ENCODE data around the gene CARD10. TPM values are rescaled to one million over a fixed set of nuclear protein-coding genes. Genes with fewer than 3 reads are reported as not detected.

The CARD10 gene
- total RNA-seq, 2 donors from 2014 or later, result 17.4 to 28.7 TPM

DNA sequence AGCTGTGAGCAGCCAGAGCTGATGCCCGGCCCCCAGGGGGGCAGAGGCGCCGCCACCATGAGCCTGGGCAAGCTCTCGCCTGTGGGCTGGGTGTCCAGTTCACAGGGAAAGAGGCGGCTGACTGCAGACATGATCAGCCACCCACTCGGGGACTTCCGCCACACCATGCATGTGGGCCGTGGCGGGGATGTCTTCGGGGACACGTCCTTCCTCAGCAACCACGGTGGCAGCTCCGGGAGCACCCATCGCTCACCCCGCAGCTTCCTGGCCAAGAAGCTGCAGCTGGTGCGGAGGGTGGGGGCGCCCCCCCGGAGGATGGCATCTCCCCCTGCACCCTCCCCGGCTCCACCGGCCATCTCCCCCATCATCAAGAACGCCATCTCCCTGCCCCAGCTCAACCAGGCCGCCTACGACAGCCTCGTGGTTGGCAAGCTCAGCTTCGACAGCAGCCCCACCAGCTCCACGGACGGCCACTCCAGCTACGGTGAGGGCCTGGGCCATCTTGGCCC lies 47.2 kb upstream of the CARD10 start:
- intact Hi-C loops (cut with DNase I), result no loop called here

DNA sequence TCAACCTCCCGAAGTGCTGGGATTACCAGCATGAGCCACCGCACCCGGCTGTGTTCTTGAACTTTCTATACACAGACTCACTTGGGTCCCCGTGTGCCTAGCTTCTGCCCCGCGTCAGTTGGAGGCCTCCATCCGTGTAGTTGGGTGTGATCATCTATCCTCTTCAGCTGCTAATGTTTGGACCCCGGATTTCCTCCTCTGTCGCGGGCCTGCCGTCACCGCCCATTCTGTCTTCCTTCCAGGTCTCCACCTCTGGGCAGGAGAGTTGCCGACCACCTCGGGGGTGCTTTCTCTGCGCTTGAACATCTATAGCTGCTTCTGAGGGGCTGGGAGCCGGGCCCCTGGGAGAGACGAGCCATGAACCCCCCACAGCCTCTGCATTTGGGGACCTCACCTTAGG lies 46.6 kb upstream of the CARD10 start:
- 28 to 38% methylated on average over 14 to 17 of the region's 17 CpGs for WGBS, 2 donors
- no peak for DNase-seq
- peaks cover 0 to 10% of the 10 kb centered on the region in 2 donors for H3K36me3 ChIP-seq (replicated peaks in 1 of 2; ENCODE audit: insufficient read depth in 1 of 2, low read depth in 2 of 2)
- no peak overlapping the region for H3K4me3 ChIP-seq
- H3K4me1 ChIP-seq, result peaks cover 90% of the 10 kb centered on the region
- H3K27me3 ChIP-seq, result no peaks in the 10 kb centered on the region
- ATAC-seq, result no peak
- H3K27ac ChIP-seq, result peak overlapping the region; percentile 99 to 100 (median 99)
- H3K9me3 ChIP-seq, result no peaks in the 10 kb centered on the region
- intact Hi-C loops (cut with DNase I), result no loop called here
- TF ChIP-seq POLR2A (IDR thresholded peaks at IDR 0.05), result no peak
- TF ChIP-seq, protein P1, sequence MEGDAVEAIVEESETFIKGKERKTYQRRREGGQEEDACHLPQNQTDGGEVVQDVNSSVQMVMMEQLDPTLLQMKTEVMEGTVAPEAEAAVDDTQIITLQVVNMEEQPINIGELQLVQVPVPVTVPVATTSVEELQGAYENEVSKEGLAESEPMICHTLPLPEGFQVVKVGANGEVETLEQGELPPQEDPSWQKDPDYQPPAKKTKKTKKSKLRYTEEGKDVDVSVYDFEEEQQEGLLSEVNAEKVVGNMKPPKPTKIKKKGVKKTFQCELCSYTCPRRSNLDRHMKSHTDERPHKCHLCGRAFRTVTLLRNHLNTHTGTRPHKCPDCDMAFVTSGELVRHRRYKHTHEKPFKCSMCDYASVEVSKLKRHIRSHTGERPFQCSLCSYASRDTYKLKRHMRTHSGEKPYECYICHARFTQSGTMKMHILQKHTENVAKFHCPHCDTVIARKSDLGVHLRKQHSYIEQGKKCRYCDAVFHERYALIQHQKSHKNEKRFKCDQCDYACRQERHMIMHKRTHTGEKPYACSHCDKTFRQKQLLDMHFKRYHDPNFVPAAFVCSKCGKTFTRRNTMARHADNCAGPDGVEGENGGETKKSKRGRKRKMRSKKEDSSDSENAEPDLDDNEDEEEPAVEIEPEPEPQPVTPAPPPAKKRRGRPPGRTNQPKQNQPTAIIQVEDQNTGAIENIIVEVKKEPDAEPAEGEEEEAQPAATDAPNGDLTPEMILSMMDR (IDR thresholded peaks at IDR 0.05), result no peak

More for the DNA sequence above, 47.2 kb upstream of the CARD10 start:
- Histone ChIP-seq H3K4me1 (peaks cover 95% of the 10 kb centered on the region), H3K27ac (peak overlapping the region; percentile 99 to 100 (median 99)), H3K9me3 (no peaks in the 10 kb centered on the region), H3K36me3 (replicated peaks in 1 of 2; ENCODE audit: insufficient read depth in 1 of 2, low read depth in 2 of 2) (peaks cover 0 to 10% of the 10 kb centered on the region in 2 donors), H3K4me3 (no peak overlapping the region), H3K27me3 (no peaks in the 10 kb centered on the region)
- 20 to 23% methylated on average over 1 to 27 of the region's 28 CpGs for WGBS, 2 donors
- ATAC-seq (no peak), DNase-seq (peak in 1 of 4 donors; percentile 35)
- TF ChIP-seq, protein P1 (IDR thresholded peaks at IDR 0.05), result no peak

DNA sequence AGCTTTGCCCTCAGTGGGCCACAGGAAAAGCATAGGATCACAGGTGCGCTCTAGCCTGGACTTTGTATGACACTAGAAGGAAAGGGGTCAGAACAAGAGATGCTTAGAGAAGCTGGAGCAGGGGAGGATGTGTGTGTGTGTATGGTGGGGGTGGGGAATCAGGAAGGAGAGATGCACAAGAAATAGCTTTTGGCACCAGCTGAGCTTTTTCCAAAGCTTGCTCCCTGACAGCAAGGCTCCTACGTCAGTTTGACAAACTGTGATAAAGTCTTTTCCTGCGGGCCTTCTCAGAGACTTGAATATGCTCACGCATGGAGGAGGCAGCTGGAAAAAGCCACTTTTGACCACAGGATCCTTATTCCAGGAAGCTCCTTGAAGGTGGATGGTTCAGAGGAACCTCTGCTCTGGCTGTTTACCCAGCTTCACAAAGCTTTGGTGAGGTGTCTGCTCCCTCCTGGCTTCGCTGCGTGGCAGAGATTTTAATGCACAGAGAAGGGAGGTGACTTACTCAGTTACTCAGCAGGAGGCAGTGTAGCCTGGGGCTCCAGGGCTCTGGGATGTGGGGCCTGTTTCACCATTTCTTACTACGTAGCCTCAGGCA lies 45.0 kb upstream of the CARD10 start:
- 19 to 21% methylated on average over 7 of the region's 7 CpGs for WGBS, 2 donors
- no peaks in the 10 kb centered on the region for H3K27me3 ChIP-seq
- peak overlapping the region; percentile 96 to 100 (median 99) for H3K27ac ChIP-seq
- no peaks in the 10 kb centered on the region for H3K9me3 ChIP-seq
- ATAC-seq, result no peak
- H3K4me1 ChIP-seq, result peaks cover 82% of the 10 kb centered on the region
- intact Hi-C loops (cut with DNase I), result no loop called here
- H3K36me3 ChIP-seq (replicated peaks in 1 of 2; ENCODE audit: insufficient read depth in 1 of 2, low read depth in 2 of 2), result peaks cover 0 to 10% of the 10 kb centered on the region in 2 donors
- H3K4me3 ChIP-seq, result no peak overlapping the region
- no peak for TF ChIP-seq POLR2A (IDR thresholded peaks at IDR 0.05)
- TF ChIP-seq, protein P1 (IDR thresholded peaks at IDR 0.05), result no peak
- DNase-seq, result peak in 1 of 4 donors; percentile 51

DNA sequence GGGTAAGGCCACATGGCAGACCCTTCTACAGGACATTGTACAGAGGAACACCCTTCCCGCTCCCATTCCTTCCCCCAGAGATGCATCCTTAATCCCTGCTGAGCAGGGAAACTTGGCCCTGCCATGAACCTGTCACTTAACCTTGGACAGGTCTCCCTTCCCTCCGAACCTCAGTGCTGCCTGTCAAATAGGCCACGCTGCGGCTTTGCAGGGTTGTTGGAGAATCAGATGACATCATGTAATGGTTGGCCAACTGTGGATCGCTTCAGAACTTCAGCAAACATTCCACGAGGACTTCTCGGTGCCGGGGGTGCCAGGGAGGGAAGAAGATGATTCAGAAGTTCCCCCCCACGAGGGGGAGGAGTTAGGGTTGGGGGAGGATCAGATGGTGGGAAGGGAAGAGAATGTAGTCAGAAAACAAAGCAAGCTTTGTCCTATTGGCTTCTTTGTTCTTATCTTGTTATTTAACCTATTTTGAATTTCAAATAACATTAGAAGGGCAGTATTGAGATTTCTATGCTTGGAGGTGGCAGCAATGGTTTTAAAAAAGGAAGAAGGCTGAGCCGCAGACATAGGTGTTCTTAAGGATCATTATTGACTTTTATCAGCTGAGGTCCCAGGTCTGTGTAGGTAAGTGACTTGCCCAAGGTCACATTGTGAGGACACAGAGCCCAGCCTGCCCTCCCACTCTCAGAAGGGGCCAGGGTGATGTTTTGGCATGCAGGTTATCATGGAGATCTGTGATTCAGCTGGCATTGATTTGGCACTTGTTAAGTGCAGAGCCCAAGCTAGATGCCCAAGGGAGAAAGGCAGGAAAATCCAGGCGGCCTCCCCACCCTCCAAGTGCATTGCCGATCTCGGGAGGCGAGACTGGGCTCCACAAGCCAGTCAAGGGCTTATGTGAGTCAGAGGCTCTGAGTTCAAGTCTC lies 44.2 kb upstream of the CARD10 start:
- peaks cover 82% of the 10 kb centered on the region for H3K4me1 ChIP-seq
- H3K4me3 ChIP-seq, result no peak overlapping the region
- 5 to 17% methylated on average over 12 to 14 of the region's 14 CpGs for WGBS, 2 donors
- H3K9me3 ChIP-seq, result no peaks in the 10 kb centered on the region
- TF ChIP-seq, protein P1 (IDR thresholded peaks at IDR 0.05), result peak in 1 of 7 experiments; percentile 10
- TF ChIP-seq POLR2A (IDR thresholded peaks at IDR 0.05), result peak; percentile 10 to 65 (median 56)
- peaks cover 0 to 10% of the 10 kb centered on the region in 2 donors for H3K36me3 ChIP-seq (replicated peaks in 1 of 2; ENCODE audit: insufficient read depth in 1 of 2, low read depth in 2 of 2)
- no peaks in the 10 kb centered on the region for H3K27me3 ChIP-seq
- peak; percentile 41 for ATAC-seq
- H3K27ac ChIP-seq, result peak overlapping the region; percentile 96 to 100 (median 99)
- intact Hi-C loops (cut with DNase I), result no loop called here
- peak; percentile 83 to 92 (median 89) for DNase-seq

Data from body of pancreas (tissue), 4 donors.